Measurements from ENCODE around the gene RIPOR3.
A peak's percentile ranks its signal among the peaks of the same experiment; 100 is the strongest.
"Not testable (repeated sequence)": the region's sequence is repeated elsewhere in the genome, so short reads cannot be mapped to it uniquely, and the experiment has no call there.

The RIPOR3 gene

GRCh38 chr20:50543326-50543725 is 148.0 kb downstream of the RIPOR3 start:
- no peak for TF ChIP-seq CTCF (IDR thresholded peaks at IDR 0.05)
- peaks cover 58 to 68% of the 10 kb centered on the region in 2 experiments for H3K4me1 ChIP-seq (ENCODE audit: control insufficient read depth in 1 of 2, insufficient read depth in 1 of 2, low read depth in 1 of 2, low read length in 1 of 2)
- H3K27me3 ChIP-seq = no peaks in the 10 kb centered on the region
- no peak overlapping the region for H3K4me3 ChIP-seq (ENCODE audit: low read depth in 1 of 2, low read length in 1 of 2)
- H3K36me3 ChIP-seq = peaks cover under 1% of the 10 kb centered on the region
- peak overlapping the region; percentile 82 for H3K27ac ChIP-seq
- H3K9me3 ChIP-seq = no peaks in the 10 kb centered on the region

- H3K27ac ChIP-seq = peak overlapping the region; percentile 82
- H3K4me1 ChIP-seq (ENCODE audit: control insufficient read depth in 1 of 2, insufficient read depth in 1 of 2, low read depth in 1 of 2, low read length in 1 of 2) = peaks cover 66 to 80% of the 10 kb centered on the region in 2 experiments
- H3K36me3 ChIP-seq = no peaks in the 10 kb centered on the region
- no peaks in the 10 kb centered on the region for H3K9me3 ChIP-seq
- no peaks in the 10 kb centered on the region for H3K27me3 ChIP-seq
- peak overlapping the region in 1 of 2 experiments; percentile 25 for H3K4me3 ChIP-seq (ENCODE audit: low read depth in 1 of 2, low read length in 1 of 2)
- no peak for TF ChIP-seq CTCF (IDR thresholded peaks at IDR 0.05)
Measured at GRCh38 chr20:50541606-50542041, 149.7 kb downstream of the RIPOR3 start.

GRCh38 chr20:50540620-50541605 is 150.4 kb downstream of the RIPOR3 start:
- H3K4me3 ChIP-seq (ENCODE audit: low read depth in 1 of 2, low read length in 1 of 2) = peak overlapping the region in 1 of 2 experiments; percentile 25
- H3K27me3 ChIP-seq = no peaks in the 10 kb centered on the region
- H3K36me3 ChIP-seq = no peaks in the 10 kb centered on the region
- H3K9me3 ChIP-seq = no peaks in the 10 kb centered on the region
- peak overlapping the region; percentile 82 for H3K27ac ChIP-seq
- peaks cover 70 to 73% of the 10 kb centered on the region in 2 experiments for H3K4me1 ChIP-seq (ENCODE audit: control insufficient read depth in 1 of 2, insufficient read depth in 1 of 2, low read depth in 1 of 2, low read length in 1 of 2)
- TF ChIP-seq CTCF (IDR thresholded peaks at IDR 0.05) = no peak

GRCh38 chr20:50539798-50540197 is 151.5 kb downstream of the RIPOR3 start:
- H3K4me1 ChIP-seq (ENCODE audit: control insufficient read depth in 1 of 2, insufficient read depth in 1 of 2, low read depth in 1 of 2, low read length in 1 of 2) = peaks cover 77 to 78% of the 10 kb centered on the region in 2 experiments
- not testable (repeated sequence) for H3K27ac ChIP-seq; H3K27me3 ChIP-seq; H3K4me3 ChIP-seq (ENCODE audit: low read depth in 1 of 2, low read length in 1 of 2); H3K9me3 ChIP-seq; H3K36me3 ChIP-seq

GRCh38 chr20:50538276-50538675 is 153.1 kb downstream of the RIPOR3 start:
- Histone ChIP-seq H3K4me1 (ENCODE audit: control insufficient read depth in 1 of 2, insufficient read depth in 1 of 2, low read depth in 1 of 2, low read length in 1 of 2) (peaks cover 77 to 83% of the 10 kb centered on the region in 2 experiments), H3K9me3 (no peaks in the 10 kb centered on the region), H3K36me3 (no peaks in the 10 kb centered on the region), H3K27ac (peak overlapping the region; percentile 83), H3K27me3 (no peaks in the 10 kb centered on the region), H3K4me3 (ENCODE audit: low read depth in 1 of 2, low read length in 1 of 2) (peak overlapping the region in 1 of 2 experiments; percentile 22)
- no peak for TF ChIP-seq CTCF (IDR thresholded peaks at IDR 0.05)
